ENCODE measurements around the gene CTF1. TPM values are rescaled to one million over a fixed set of nuclear protein-coding genes. Genes with fewer than 3 reads are reported as not detected.

The CTF1 gene
- total and polyA plus RNA-seq, 10 of the 15 experiments (the other 5 are each of a cell fraction or from before 2014, with no cell fraction given) = 0.04 to 0.46 (median 0.11) TPM; not detected in 3

- H3K4me2 ChIP-seq (ENCODE audit: control insufficient read depth, insufficient read depth) = no peak overlapping the region
- peak; percentile 54 for TF ChIP-seq PKNOX1 (IDR thresholded peaks at IDR 0.05)
- TF ChIP-seq SREBF2 (IDR thresholded peaks at IDR 0.05; ENCODE audit: low read length) = no peak
- TF ChIP-seq NFYA (IDR thresholded peaks at IDR 0.05; ENCODE audit: borderline replicate concordance, low read depth, low read length) = no peak
- no peak for TF ChIP-seq NR2C1 (IDR thresholded peaks at IDR 0.05)
- no peak for TF ChIP-seq RAD51 (IDR thresholded peaks at IDR 0.05)
- TF ChIP-seq CREB1 (IDR thresholded peaks at IDR 0.05; ENCODE audit: low read depth) = no peak
- no peak for TF ChIP-seq IKZF2 (IDR thresholded peaks at IDR 0.05)
- TF ChIP-seq RFX5 (IDR thresholded peaks at IDR 0.05; ENCODE audit: low read depth, low read length) = no peak
- TF ChIP-seq, protein P1, sequence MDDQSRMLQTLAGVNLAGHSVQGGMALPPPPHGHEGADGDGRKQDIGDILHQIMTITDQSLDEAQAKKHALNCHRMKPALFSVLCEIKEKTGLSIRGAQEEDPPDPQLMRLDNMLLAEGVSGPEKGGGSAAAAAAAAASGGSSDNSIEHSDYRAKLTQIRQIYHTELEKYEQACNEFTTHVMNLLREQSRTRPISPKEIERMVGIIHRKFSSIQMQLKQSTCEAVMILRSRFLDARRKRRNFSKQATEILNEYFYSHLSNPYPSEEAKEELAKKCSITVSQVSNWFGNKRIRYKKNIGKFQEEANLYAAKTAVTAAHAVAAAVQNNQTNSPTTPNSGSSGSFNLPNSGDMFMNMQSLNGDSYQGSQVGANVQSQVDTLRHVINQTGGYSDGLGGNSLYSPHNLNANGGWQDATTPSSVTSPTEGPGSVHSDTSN (IDR thresholded peaks at IDR 0.05; ENCODE audit: insufficient replicate concordance, low read depth, low read length) = peak; percentile 26
- H3K79me2 ChIP-seq (ENCODE audit: control insufficient read depth, insufficient read depth, low read length) = peaks cover 5% of the 10 kb centered on the region
- WGBS (ENCODE audit: insufficient coverage, insufficient replicate concordance, low lambda C conversion rate, missing lambda C conversion rate) = 36% methylated on average over 7 of the region's 7 CpGs
- H4K20me1 ChIP-seq (ENCODE audit: control insufficient read depth, insufficient read depth) = no peaks in the 10 kb centered on the region
- DNase-seq (ENCODE audit: low read depth, low spot score) = no peak
- no peak overlapping the region for H3K9ac ChIP-seq (ENCODE audit: control insufficient read depth, insufficient read depth, low read length)
- RAD21 ChIA-PET (ENCODE audit: unreplicated experiment) = no interaction called here
- in situ Hi-C loops (cut with MboI) (no loop called here), intact Hi-C loops (cut with micrococcal nuclease; ENCODE audit: unreplicated experiment) (loop anchor here (10.0 kb wide), 2 partner anchors 234 to 274 kb away; partner anchors contain the start of genes FBRS, PRR14 and SRCAP)
- POLR2A ChIA-PET = no interaction called here
- ATAC-seq = no peak
- BruUV-seq (replicated peaks) = no TSS peak
- H3K9me3 ChIP-seq (replicated peaks; ENCODE audit: control insufficient read depth, insufficient read depth, low read length) = no peaks in the 10 kb centered on the region
- H2AFZ ChIP-seq (ENCODE audit: control insufficient read depth, low read depth, low read length) = no peak overlapping the region
- CTCF ChIA-PET = interaction anchor here (5.2 kb wide), 1 partner anchor 12 kb away, joined by 26 read pairs; no protein-coding TSS in a partner anchor
- H3K4me3 ChIP-seq = no peak overlapping the region
- no peak for FAIRE-seq
- H3K27me3 ChIP-seq (replicated peaks in 1 of 2; ENCODE audit: control insufficient read depth in 2 of 2, insufficient read depth in 2 of 2, low read length in 1 of 2) = no peaks in the 10 kb centered on the region
- SMC1A ChIA-PET (ENCODE audit: uncharacterized antibody, unreplicated experiment) = no interaction called here
- H3K27ac ChIP-seq (ENCODE audit: control insufficient read depth, insufficient read depth) = no peak overlapping the region
- 0 out of 2 replicates have a peak, but pooled peaks cover 4% of the 10 kb centered on the region for H3K4me1 ChIP-seq (ENCODE audit: control insufficient read depth, insufficient read depth, low read length)
- H3K36me3 ChIP-seq (ENCODE audit: control insufficient read depth in 2 of 2, insufficient read depth in 2 of 2, low read length in 1 of 2) = peaks cover 0 to 13% of the 10 kb centered on the region in 2 experiments
These were observed 32.8 kb downstream of the CTF1 start for GRCh38 chr16:30929167-30929566.

Data from GM12878 (cell line).